Brain microvascular endothelial cell (primary cell): Measurements from ENCODE around the gene FOXL3.

Source experiments
- DNase-seq: peaks from one replicate; pipeline ENCODE4 v3.0.0-alpha.2; 2020
- H3K27ac ChIP-seq: fragments of 250-450 bp; sonication (Bioruptor Pico); 2 replicates; pipeline ENCODE4 v1.5.1; 2020; ENCODE audit warnings: mild to moderate bottlenecking, moderate library complexity
- H3K27me3 ChIP-seq: fragments of 250-450 bp; sonication (Bioruptor Pico); replicated peaks from 2 replicates; pipeline ENCODE4 v1.5.1; 2020; ENCODE audit warnings: mild to moderate bottlenecking
- H3K36me3 ChIP-seq: fragments of 250-450 bp; sonication (Bioruptor Pico); replicated peaks from 2 replicates; pipeline ENCODE4 v1.5.1; 2020; ENCODE audit warnings: mild to moderate bottlenecking
- H3K4me3 ChIP-seq: 2 replicates; pipeline ENCODE4 v1.5.1; 2011; ENCODE audit warnings: low read depth, mild to moderate bottlenecking, control low read depth, low read length, moderate library complexity
- in situ Hi-C: cut with HindIII; loops from 2 replicates; pipeline ENCODE4 v1.10.0; 2017; ENCODE audit warnings: low sequenced_read_pairs, low pct_ligation_motif_present
- TF ChIP-seq, protein P1 (sequence below): IDR thresholded peaks from 2 replicates; pipeline ENCODE4 v1.5.1; 2011; ENCODE audit warnings: low read depth, mild to moderate bottlenecking, moderate library complexity, low read length, control low read depth, inconsistent platforms; ENCODE audit errors: missing control alignments

The FOXL3 gene

DNA sequence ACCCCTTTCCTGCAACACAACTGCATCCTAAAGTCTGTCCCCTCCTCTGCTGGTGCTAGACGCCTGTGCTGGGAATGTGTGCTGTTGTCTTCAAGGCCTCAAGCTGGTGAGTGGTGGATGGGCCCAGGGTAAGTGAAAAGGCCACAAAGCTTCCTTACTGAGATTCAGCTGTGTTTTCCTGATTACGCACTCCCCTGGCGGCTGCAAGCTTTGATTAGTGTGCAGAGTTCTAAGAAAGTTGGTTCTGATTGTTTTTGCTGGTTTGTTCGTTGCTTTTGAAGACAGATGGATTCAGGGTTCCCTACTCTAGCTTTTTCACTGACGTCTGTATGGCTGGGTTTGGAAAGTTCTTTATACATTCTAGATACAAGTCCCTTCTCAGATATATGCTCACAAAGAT, 11.9 kb upstream of the FOXL3 start:
- no peaks in the 10 kb centered on the region for H3K36me3 ChIP-seq
- TF ChIP-seq, protein P1, sequence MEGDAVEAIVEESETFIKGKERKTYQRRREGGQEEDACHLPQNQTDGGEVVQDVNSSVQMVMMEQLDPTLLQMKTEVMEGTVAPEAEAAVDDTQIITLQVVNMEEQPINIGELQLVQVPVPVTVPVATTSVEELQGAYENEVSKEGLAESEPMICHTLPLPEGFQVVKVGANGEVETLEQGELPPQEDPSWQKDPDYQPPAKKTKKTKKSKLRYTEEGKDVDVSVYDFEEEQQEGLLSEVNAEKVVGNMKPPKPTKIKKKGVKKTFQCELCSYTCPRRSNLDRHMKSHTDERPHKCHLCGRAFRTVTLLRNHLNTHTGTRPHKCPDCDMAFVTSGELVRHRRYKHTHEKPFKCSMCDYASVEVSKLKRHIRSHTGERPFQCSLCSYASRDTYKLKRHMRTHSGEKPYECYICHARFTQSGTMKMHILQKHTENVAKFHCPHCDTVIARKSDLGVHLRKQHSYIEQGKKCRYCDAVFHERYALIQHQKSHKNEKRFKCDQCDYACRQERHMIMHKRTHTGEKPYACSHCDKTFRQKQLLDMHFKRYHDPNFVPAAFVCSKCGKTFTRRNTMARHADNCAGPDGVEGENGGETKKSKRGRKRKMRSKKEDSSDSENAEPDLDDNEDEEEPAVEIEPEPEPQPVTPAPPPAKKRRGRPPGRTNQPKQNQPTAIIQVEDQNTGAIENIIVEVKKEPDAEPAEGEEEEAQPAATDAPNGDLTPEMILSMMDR, result no peak
- DNase-seq, result no peak
- in situ Hi-C loops, result no loop called here
- H3K4me3 ChIP-seq, result no peak overlapping the region
- no peaks in the 10 kb centered on the region for H3K27me3 ChIP-seq
- no peak overlapping the region for H3K27ac ChIP-seq

DNA sequence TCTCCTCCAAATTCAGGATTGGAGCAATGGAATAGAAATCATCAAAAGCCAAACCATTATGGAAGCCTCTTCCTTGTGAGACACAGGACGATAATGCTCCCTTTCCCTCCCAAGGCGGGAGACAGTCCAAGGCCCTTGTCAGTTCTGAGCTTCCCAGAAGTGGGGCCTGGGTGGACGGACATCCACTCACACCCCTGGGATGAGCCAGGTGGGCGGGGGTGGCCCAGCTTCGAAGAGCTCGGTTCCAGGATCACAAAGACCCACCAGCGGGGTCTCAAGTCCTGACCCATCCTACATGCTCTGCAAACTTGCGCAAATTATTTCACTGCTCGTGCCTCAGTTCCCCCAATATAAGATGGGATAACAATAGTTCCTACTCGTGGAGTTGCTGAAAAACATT, 10.1 kb upstream of the FOXL3 start:
- in situ Hi-C loops, result no loop called here
- TF ChIP-seq, protein P1, result no peak
- Histone ChIP-seq H3K36me3 (no peaks in the 10 kb centered on the region), H3K4me3 (no peak overlapping the region), H3K27ac (no peak overlapping the region), H3K27me3 (no peaks in the 10 kb centered on the region)
- no peak for DNase-seq

DNA sequence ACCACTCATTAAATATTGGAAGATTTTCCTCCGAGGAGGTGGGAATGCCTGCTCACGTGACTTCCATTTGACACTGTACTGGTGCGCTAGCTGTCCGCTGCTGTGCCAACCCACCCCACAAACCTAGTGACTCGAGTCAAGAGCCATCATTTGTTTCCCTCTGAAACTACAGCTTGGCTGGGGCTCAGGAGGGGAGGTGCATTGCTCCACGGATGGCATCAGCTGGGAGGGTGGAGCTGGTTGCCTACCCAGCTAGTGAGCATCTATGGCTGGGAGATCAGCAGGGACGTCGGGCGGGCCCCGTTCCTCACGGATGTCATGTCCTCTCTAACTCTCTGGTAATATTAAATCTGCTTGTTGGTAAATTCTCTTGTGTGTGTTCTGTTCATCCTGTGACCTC, 9.5 kb upstream of the FOXL3 start:
- H3K4me3 ChIP-seq, result no peak overlapping the region
- no peak overlapping the region for H3K27ac ChIP-seq
- H3K27me3 ChIP-seq, result no peaks in the 10 kb centered on the region
- H3K36me3 ChIP-seq, result no peaks in the 10 kb centered on the region
- TF ChIP-seq, protein P1, result no peak
- DNase-seq, result no peak
- in situ Hi-C loops, result no loop called here

DNA sequence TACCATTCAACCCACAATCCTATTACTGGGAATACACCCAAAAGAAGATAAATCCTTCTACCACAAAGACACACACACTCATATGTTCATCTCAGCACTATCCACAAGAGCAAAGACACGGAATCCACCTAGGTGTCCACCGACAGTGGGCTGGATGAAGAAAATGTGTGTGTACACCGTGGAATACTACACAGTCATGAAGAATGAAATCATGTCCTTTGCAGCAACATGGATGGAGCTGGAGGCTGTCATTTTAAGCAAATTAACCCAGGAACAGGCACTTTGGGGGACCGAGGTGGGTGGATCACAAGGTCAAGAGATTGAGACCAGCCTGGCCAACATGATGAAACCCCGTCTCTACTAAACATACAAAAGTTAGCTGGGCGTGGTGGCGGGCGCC, 8.3 kb upstream of the FOXL3 start:
- H3K27ac ChIP-seq, result no peak overlapping the region

DNA sequence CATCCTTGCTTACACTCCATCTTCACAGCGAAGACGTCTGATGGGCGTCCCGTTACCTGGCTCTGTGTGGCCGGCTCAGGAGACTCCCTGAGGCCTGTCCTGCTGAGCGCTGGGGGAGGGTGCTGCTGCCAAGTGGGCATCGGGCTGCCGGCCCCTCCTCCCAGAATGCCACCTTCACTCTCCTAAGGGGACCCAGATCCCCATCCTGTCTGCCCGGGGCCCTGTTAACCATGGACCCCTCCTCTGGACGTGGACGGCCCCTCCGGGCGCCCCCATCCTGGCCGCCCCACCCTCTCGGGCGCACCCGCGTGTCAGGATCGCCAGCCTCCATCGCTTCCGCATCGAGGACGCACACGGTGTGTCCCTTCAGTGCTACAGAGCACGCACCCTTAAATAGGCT, 7.3 kb upstream of the FOXL3 start:
- TF ChIP-seq, protein P1, result no peak
- H3K36me3 ChIP-seq, result no peaks in the 10 kb centered on the region
- no peak overlapping the region for H3K27ac ChIP-seq
- H3K4me3 ChIP-seq, result no peak overlapping the region
- in situ Hi-C loops, result no loop called here
- DNase-seq, result no peak
- peaks cover 3% of the 10 kb centered on the region for H3K27me3 ChIP-seq

More for the DNA sequence above, 8.3 kb upstream of the FOXL3 start:
- Histone ChIP-seq H3K36me3 (no peaks in the 10 kb centered on the region), H3K27me3 (peaks cover 3% of the 10 kb centered on the region), H3K4me3 (no peak overlapping the region)
- TF ChIP-seq, protein P1, result no peak
- no peak for DNase-seq
- in situ Hi-C loops, result no loop called here
